ENCODE data around the gene ASCL5. TPM values are rescaled to one million over a fixed set of nuclear protein-coding genes. Genes with fewer than 3 reads are reported as not detected.

The ASCL5 gene
- total RNA-seq, 1 donor: not detected

DNA sequence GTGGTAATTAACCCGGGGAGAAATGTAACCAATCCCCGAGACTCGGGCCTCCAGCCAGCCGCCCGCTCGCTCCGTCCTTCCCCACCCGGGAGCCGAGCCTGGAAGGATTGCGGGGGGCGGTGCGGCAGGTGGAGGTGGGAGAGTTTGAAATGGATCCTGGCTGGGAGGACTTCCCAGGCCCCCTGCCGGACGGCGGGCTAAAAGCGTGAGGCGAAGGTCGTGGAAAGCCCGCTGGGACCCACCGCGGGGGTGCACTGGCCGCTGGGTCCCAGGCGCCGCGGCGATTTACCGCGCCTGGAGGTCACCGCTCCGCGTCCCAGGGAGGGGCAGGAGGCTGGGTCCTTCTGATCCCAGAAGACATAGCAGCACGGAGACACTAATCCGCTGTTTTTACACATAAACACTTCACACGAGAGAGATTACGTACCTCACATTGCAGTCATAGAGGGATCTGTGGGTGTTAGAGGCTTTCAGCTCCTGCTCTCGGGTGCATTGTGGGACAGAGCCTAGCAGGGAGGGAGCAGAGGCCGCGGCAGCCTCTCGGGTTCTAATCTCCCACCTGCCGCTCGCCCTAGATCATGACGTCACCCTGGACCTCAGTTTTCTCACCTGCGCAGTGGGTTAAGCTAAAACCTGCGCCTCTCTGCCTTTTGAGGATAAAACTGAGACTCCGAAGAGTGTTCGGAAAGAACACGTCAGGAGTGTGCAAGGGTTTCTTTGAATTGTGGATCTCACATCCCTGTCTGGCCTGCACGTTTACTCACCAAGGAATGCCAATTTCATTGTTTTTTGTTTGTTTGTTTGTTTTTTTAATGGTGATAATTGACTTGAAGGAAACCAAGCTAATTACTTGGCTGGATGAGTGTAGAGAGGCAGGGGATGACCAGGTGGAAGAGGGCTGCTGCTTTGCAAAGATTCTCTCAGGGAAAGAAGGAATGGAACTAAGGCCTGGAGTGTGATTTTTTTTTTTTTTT is 44.4 kb upstream of the ASCL5 start:
- DNase-seq (ENCODE audit: low read depth): peak; percentile 86
- peak overlapping the region; percentile 67 for H3K4me3 ChIP-seq (ENCODE audit: low read depth, low read length)
- TF ChIP-seq, protein P1, sequence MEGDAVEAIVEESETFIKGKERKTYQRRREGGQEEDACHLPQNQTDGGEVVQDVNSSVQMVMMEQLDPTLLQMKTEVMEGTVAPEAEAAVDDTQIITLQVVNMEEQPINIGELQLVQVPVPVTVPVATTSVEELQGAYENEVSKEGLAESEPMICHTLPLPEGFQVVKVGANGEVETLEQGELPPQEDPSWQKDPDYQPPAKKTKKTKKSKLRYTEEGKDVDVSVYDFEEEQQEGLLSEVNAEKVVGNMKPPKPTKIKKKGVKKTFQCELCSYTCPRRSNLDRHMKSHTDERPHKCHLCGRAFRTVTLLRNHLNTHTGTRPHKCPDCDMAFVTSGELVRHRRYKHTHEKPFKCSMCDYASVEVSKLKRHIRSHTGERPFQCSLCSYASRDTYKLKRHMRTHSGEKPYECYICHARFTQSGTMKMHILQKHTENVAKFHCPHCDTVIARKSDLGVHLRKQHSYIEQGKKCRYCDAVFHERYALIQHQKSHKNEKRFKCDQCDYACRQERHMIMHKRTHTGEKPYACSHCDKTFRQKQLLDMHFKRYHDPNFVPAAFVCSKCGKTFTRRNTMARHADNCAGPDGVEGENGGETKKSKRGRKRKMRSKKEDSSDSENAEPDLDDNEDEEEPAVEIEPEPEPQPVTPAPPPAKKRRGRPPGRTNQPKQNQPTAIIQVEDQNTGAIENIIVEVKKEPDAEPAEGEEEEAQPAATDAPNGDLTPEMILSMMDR (IDR thresholded peaks at IDR 0.05; ENCODE audit: insufficient read depth, low read depth, low read length): peak; percentile 40

DNA sequence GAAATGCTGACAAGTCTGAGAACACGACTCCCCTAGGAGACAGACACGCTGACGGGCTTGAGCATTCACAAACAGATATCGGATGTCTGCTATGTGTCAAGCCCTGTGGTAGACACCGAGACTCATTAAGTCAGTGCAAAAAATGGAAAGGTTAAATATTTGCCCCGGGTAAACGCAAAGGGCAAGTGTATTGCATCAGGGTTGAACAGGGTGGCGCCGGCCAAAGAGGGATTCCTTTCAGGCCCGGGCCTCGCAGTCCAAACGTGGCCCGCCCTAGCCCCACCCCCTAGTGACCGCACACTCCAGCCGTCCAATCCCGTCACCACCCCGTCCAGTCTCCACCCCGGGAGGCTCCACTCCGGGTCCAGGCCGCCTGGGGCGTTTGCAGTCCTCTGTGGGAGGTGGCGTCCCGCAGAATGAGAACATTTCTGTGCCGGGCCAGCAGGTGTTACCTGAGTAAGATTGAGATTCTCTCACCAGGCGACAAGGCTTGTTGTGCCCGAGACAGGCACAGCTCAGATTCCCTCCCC is 43.6 kb upstream of the ASCL5 start:
- TF ChIP-seq, protein P1 (IDR thresholded peaks at IDR 0.05; ENCODE audit: insufficient read depth, low read depth, low read length): no peak
- peak; percentile 98 for DNase-seq (ENCODE audit: low read depth)

DNA sequence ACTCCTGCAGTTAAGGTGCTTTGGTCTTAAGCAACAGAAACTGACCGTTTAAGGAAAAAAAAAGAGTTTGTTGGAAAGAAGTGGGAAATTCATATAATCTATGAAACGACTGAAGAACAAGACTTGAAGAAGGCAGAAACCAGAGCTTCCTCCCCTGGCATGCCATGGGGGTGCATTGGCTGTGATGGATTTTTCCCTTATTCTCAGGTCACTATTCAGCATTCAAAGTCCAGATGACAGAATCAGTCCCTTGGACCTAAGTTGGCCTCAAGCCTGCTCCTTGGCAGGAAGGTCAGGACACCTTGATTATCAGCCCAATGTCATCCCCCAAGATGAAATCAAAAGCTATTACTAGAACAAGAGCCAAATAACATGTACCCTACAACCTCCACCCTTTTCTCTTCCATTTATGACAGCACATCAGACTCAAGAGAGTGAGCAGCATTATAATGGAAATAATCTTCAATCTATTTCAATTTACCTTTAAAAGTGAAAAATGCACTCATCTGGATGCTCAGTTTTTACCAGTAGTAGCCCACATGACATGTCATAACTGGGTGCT is 43.1 kb upstream of the ASCL5 start:
- TF ChIP-seq, protein P1 (IDR thresholded peaks at IDR 0.05; ENCODE audit: insufficient read depth, low read depth, low read length): no peak
- no peak for DNase-seq (ENCODE audit: low read depth)
- peak overlapping the region; percentile 19 for H3K4me3 ChIP-seq (ENCODE audit: low read depth, low read length)

More for the DNA sequence above, 43.6 kb upstream of the ASCL5 start:
- peak overlapping the region; percentile 67 for H3K4me3 ChIP-seq (ENCODE audit: low read depth, low read length)

DNA sequence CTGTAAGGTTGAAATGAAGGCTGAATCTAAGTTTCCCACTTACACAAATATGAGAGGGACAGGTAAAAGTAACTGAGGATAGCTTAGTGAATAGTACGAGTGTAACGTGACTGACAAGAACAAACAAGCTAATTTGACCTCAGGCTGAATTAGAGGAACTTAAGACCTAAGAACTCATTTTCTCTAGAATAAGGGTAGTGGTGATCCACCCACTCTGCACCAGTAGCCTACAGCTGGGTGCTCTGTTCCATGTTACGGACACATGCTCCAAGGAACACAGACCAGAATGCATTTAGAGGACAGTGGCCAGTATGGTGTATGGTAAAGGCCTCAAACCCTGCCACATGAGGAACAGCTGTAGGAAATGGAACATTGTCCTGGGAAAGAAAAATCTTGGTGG is 42.2 kb upstream of the ASCL5 start:
- TF ChIP-seq, protein P1 (IDR thresholded peaks at IDR 0.05; ENCODE audit: insufficient read depth, low read depth, low read length): no peak
- no peak for DNase-seq (ENCODE audit: low read depth)
- no peak overlapping the region for H3K4me3 ChIP-seq (ENCODE audit: low read depth, low read length)

DNA sequence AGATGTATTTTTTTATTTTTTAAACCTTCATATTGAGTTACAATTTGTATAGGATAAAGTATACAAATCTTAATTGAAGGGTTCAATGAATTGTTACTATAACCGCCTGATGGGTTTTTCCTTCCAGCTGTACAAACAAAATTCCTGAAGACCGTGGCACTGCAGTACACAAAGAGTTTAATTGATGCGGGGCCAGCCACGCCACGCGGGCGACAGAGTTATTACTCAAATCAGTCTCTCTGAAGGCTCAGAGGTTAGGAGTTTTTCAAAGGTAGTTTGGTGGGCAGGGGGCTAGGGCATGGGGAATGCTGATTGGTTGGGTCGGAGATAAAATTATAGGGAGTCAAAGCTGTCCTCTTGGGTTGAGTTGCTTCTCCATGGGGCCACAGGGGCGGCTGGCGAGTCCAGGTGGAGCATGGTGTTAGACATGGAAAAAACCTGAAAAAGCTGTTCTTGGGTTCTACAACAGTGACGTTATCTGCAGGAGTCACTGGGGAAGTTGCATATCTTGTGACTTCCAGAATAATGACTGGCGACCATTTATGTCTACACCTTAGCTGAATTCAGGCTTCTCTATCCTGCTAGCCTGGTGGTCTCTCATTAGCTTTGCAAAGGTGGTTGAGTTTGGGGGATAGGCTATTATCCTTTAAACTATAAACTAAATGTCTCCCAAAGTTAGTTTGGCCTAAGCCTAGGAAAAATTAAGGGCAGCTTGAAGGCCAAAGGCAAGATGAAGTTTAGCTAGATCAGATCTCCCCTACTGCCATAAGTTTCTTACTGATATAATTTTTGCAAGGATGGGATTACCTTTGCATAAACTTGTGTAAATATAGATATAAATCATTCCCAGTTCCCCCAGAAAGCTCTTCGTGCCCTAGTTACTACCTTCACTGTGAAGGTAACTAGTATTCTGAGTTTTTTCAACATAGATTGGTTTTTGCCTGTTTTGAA is 40.3 kb upstream of the ASCL5 start:
- H3K4me3 ChIP-seq (ENCODE audit: low read depth, low read length): no peak overlapping the region
- TF ChIP-seq, protein P1 (IDR thresholded peaks at IDR 0.05; ENCODE audit: insufficient read depth, low read depth, low read length): no peak
- DNase-seq (ENCODE audit: low read depth): no peak

DNA sequence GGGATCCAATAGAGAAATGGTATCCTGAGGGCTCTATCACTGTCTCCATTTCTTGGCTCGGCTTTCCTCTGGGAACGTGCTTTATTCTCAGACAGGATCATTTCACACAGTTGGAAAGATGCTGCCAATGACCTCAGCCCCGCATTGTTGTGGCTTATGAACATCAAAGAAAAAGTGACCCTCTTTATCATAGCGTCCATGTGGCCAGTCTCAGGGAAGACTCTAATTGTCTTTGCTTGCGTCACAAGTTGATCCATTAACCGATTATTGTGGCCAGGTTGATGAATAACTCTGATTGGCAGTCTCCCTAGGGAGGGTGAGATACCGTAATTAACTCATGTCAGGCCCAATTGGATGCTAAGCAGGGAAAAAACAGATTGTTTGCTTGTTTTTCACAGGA is 37.7 kb upstream of the ASCL5 start:
- TF ChIP-seq, protein P1 (IDR thresholded peaks at IDR 0.05; ENCODE audit: insufficient read depth, low read depth, low read length): no peak
- no peak for DNase-seq (ENCODE audit: low read depth)
- no peak overlapping the region for H3K4me3 ChIP-seq (ENCODE audit: low read depth, low read length)
